Measurements from ENCODE around the gene NKX1-2. TPM values are rescaled to one million over a fixed set of nuclear protein-coding genes. Genes with fewer than 3 reads are reported as not detected.

Gene NKX1-2
- polyA plus RNA-seq, 1 of the 3 experiments (the other 2 are of a cell fraction): not detected

DNA sequence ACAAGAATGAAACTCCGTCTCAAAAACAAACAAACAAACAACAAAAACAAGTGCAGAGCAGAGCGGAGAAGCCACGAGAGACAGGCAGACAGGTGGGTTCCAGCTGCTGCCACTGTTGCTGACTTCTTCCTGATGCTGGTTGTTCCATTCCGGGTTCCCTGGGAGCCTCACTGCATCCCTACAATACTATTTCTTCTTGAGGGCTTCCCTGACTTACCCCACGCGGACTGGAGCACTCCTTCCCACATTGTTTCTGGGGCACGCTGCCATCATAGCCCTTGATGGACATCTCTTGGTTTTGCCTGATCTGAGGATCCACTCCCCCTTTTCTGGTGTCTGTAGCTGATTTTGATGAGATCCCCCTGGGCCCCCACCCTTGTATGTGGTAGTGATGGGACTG is 5.6 kb upstream of the NKX1-2 start:
- Histone ChIP-seq H3K27me3 (ENCODE audit: insufficient read depth) (peaks cover 43% of the 10 kb centered on the region; the same call in 1 of the 2 replicates), H3K4me1 (ENCODE audit: control insufficient read depth in 1 of 2, insufficient read depth in 2 of 2, low read depth in 1 of 2, low read length in 1 of 2) (no peaks in the 10 kb centered on the region), H3K9me2 (no peaks in the 10 kb centered on the region), H3K4me3 (ENCODE audit: low read depth in 2 of 2, low read length in 1 of 2) (no peak overlapping the region), H3F3A (replicated peaks; ENCODE audit: insufficient read depth) (no peaks in the 10 kb centered on the region), H3K9me3 (no peaks in the 10 kb centered on the region), H3K4me2 (no peak overlapping the region), H2AFZ (ENCODE audit: low read depth) (no peak overlapping the region), H3K36me3 (replicated peaks in 1 of 2; ENCODE audit: control insufficient read depth in 1 of 2, insufficient read depth in 2 of 2, low read length in 1 of 2) (no peaks in the 10 kb centered on the region), H3K9ac (no peak overlapping the region), H3K79me2 (ENCODE audit: insufficient read depth) (no peaks in the 10 kb centered on the region), H4K20me1 (ENCODE audit: insufficient read depth) (no peaks in the 10 kb centered on the region), H3K27ac (ENCODE audit: low read depth in 2 of 2, low read length in 1 of 2) (no peak overlapping the region)
- ChIA-PET POLR2A (interaction anchor here (0.6 kb wide), 1 partner anchor 19 kb away, joined by 3 read pairs; no protein-coding TSS in a partner anchor), CTCF (interaction anchor here (0.8 kb wide), 1 partner anchor 450 kb away, joined by 3 read pairs; no protein-coding TSS in a partner anchor)
- DNase-seq: no peak
- TF ChIP-seq RCOR1 (IDR thresholded peaks at IDR 0.05; ENCODE audit: low read length) (no peak), TCF12 (IDR thresholded peaks at IDR 0.05) (no peak), SIN3A (IDR thresholded peaks at IDR 0.05; ENCODE audit: borderline replicate concordance, low read depth, low read length) (no peak), RFX5 (IDR thresholded peaks at IDR 0.05; ENCODE audit: low read length) (no peak), RXRA (IDR thresholded peaks at IDR 0.05; ENCODE audit: borderline replicate concordance, low read depth) (no peak), NRF1 (IDR thresholded peaks at IDR 0.05; ENCODE audit: low read depth, low read length) (no peak), EP300 (IDR thresholded peaks at IDR 0.05; ENCODE audit: borderline replicate concordance in 1 of 2, low read depth in 1 of 2, low read length in 1 of 2) (no peak), FOXJ3 (CRISPR knock-in tag; IDR thresholded peaks at IDR 0.05) (no peak), MEF2A (IDR thresholded peaks at IDR 0.05; ENCODE audit: borderline replicate concordance, low read depth) (no peak), FOXM1 (IDR thresholded peaks at IDR 0.05; ENCODE audit: low read depth) (no peak), FOSL2 (IDR thresholded peaks at IDR 0.05; ENCODE audit: borderline replicate concordance, low read depth) (no peak), CHD2 (IDR thresholded peaks at IDR 0.05; ENCODE audit: low read length, partially characterized antibody) (no peak), TEAD4 (IDR thresholded peaks at IDR 0.05; ENCODE audit: borderline replicate concordance, insufficient read depth) (no peak), RAD21 (IDR thresholded peaks at IDR 0.05; ENCODE audit: low read length) (no peak)
- TF ChIP-seq, protein P1, sequence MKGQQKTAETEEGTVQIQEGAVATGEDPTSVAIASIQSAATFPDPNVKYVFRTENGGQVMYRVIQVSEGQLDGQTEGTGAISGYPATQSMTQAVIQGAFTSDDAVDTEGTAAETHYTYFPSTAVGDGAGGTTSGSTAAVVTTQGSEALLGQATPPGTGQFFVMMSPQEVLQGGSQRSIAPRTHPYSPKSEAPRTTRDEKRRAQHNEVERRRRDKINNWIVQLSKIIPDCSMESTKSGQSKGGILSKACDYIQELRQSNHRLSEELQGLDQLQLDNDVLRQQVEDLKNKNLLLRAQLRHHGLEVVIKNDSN (IDR thresholded peaks at IDR 0.05; ENCODE audit: borderline replicate concordance, low read depth): no peak
- TF ChIP-seq, protein P2, sequence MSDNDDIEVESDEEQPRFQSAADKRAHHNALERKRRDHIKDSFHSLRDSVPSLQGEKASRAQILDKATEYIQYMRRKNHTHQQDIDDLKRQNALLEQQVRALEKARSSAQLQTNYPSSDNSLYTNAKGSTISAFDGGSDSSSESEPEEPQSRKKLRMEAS (IDR thresholded peaks at IDR 0.05; ENCODE audit: low read depth): no peak
- TF ChIP-seq, protein P3, sequence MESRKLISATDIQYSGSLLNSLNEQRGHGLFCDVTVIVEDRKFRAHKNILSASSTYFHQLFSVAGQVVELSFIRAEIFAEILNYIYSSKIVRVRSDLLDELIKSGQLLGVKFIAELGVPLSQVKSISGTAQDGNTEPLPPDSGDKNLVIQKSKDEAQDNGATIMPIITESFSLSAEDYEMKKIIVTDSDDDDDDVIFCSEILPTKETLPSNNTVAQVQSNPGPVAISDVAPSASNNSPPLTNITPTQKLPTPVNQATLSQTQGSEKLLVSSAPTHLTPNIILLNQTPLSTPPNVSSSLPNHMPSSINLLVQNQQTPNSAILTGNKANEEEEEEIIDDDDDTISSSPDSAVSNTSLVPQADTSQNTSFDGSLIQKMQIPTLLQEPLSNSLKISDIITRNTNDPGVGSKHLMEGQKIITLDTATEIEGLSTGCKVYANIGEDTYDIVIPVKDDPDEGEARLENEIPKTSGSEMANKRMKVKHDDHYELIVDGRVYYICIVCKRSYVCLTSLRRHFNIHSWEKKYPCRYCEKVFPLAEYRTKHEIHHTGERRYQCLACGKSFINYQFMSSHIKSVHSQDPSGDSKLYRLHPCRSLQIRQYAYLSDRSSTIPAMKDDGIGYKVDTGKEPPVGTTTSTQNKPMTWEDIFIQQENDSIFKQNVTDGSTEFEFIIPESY (IDR thresholded peaks at IDR 0.05; ENCODE audit: borderline replicate concordance, low read depth): no peak
- TF ChIP-seq, protein P4, sequence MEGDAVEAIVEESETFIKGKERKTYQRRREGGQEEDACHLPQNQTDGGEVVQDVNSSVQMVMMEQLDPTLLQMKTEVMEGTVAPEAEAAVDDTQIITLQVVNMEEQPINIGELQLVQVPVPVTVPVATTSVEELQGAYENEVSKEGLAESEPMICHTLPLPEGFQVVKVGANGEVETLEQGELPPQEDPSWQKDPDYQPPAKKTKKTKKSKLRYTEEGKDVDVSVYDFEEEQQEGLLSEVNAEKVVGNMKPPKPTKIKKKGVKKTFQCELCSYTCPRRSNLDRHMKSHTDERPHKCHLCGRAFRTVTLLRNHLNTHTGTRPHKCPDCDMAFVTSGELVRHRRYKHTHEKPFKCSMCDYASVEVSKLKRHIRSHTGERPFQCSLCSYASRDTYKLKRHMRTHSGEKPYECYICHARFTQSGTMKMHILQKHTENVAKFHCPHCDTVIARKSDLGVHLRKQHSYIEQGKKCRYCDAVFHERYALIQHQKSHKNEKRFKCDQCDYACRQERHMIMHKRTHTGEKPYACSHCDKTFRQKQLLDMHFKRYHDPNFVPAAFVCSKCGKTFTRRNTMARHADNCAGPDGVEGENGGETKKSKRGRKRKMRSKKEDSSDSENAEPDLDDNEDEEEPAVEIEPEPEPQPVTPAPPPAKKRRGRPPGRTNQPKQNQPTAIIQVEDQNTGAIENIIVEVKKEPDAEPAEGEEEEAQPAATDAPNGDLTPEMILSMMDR (IDR thresholded peaks at IDR 0.05): no peak
- 50% methylated on average over 7 of the region's 7 CpGs for WGBS (ENCODE audit: low lambda C conversion rate)

Measured in SK-N-SH (cell line).